HG03066 (cell line): ENCODE data around the gene RAPGEF4.
"Not testable (repeated sequence)": the region's sequence is repeated elsewhere in the genome, so short reads cannot be mapped to it uniquely, and the experiment has no call there.

Experiments used
- ATAC-seq: cut with Tn5 transposase; IDR thresholded peaks from one replicate; pipeline ENCODE4 v1.9.1; 2021; ENCODE audit warnings: low read depth; ENCODE audit not compliant: unreplicated experiment

The RAPGEF4 gene

DNA sequence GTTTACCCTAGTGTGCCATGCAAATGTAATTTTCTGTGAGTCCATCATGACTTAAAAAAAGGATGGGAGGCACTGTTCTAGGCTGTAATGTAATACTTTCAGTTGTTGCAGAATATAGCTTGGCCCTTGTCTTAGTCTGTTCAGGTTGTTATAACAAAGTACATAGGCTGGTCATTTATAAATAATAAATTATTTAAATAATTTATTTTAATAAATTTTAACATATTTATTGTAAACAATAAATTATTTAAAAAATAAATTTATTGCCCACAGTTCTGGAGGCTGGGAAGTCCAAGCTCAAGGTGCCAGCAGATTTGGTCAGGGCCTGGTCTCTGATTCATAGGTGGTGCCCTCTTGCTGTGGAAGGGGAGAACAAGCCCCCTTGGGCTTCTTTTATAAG lies 35.2 kb downstream of the RAPGEF4 start:
- ATAC-seq: no peak

DNA sequence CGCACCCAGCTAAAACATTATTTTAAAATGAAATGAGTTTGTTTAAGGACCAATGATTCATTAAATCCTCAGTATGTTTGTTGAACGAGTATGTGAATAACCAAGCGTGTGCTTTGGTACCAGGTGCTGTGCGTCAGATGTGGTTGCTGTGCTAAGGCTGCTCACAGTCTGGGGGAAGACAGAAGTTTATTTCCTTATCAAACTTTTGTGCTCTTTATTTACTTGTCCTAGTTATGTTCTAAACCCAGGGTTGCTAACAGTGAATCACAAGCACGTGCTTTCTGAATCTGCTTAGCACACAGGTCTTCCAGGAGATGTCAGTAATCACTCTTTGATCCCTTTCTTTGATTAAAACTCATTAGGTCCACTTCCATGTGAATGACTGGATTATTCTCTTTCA lies 37.0 kb downstream of the RAPGEF4 start:
- ATAC-seq: no peak

DNA sequence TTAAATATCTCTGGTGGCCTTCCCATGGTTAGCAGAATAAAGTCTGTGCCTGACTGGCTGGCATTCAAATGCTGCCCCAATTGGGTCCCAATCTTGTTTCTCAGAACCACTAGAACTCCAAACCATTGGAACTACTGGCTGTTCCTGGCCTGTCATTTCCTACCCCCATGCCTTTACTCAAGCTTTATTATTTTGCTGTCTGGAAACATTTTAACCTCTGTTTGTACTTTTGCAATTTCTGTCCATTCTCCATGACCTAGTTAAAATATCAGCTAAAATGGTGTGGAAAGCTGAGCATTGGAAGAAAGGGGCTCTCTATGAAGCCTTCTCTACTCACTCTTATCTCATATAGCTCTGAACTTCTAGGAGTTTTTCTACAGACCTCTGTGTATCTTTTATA lies 38.7 kb downstream of the RAPGEF4 start:
- ATAC-seq: no peak

DNA sequence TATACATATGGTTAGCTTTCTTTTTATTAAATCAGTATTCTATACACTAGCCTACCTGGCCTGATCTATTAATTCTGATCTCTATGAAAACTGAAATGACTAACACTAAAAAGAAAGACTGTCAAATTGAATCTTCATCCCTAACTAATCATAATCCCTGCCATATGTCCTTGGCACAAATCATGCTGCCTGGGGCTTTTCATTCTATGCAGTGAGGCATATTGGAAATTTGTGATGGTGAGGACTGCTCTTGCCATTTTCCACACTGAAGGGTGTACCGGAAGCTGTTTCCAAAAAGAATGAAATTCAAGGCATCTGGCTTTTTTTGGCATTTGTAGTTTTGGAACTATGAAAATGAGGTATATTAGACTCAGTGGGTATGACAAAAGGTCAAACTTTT lies 39.7 kb downstream of the RAPGEF4 start:
- ATAC-seq: no peak

DNA sequence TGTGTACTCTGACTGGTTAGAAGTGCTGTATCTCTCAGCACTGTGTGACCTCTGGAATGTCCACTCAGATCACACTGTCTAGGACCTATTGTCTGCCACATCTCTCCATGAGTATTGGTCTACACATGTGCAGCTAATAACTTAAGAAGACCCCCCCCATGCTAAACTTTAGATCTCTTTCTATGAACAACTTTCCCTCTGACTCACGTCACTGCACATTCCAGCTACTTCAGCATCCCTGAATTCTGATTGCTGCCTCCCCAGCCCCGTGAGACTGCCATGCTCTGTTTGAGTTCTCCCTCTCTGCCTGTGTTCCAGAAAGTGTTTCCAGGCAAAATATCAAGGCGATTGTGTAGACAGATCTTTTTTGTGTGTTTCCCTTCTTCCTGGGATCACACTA lies 41.8 kb downstream of the RAPGEF4 start:
- no peak for ATAC-seq

DNA sequence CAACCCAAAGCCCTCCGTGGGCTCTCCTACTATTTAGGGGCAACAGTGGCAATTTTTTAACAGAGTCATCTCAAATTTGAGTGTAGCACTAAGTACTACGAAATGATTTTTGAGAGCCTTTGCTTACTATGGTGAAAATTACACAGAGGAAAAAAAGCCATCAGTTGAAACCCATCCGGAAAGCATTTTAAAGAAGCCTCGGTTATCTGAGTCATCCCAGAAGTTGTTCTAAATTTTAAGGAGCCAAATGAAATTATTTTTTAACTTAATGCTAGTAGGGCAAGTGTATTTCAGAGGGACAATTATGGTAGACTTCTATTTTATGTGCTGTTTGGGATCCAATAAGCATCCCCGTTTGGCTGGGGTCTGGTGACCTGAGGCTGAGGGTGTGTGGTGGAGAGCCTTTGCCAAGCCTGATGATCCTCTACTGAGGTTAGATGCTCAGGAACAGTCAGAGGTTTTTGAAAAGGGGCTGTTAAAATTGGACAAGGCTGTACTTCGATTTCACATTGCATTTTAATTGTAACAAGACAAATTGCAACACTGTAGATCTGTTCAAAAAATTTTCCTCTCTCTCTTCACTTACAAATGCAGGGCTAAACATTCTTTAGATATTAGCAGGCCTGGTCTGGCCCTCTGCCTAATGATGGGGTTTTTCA lies 47.0 kb downstream of the RAPGEF4 start:
- ATAC-seq: no peak

DNA sequence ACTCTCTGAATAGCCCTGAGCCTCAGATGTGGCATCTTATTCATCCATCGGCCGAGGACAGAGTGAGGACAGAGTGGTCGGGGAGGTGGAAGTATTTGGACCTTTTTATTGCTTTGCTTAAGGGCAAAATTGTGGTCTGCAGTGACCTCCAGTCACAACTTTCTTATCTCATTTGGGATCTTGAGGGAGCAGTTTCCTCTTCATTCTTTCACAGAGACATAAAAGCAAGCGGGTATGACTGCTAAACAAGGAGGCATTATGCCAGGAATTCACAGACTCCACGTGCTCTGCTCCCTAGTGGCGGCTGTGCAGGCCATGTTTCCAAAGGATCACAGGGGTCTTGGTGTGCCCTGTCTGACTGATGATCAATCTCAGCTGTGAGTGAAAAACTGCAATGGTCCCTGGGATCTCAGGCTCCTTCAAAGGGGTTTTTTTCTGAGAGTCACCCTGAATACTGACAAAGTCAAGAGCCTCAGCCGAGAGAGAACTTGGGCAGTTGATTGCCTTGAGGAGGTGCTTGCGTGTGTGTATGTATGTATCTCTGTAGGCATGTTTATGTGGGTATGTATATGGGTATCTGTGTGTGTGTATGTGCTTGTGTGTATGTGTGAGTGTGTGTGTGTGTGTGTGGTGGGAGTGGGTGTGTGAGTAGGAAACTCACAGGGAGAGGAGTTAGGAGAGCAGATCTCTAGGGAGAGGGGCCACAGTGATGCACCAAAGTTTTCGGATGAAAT lies 47.7 kb downstream of the RAPGEF4 start:
- no peak for ATAC-seq

DNA sequence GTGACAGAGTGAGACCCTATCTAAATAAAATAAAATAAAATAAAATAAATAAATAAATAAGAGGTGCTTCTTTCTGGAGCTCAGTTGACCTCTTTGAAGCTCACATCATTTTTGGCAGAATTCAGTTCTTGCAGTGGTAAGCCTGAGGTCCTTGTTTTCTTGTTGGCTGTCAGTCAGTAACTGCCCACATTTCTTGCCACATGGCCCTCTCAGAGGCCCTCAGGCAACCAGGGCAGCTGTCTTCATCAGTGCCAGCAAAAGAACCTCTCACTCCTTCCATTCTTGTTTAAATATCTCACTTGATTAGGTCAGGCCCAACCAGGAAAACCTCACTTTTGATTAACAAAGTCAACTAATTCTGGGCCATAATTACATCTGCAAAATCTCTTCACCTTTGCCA lies 53.2 kb downstream of the RAPGEF4 start:
- ATAC-seq: no peak

DNA sequence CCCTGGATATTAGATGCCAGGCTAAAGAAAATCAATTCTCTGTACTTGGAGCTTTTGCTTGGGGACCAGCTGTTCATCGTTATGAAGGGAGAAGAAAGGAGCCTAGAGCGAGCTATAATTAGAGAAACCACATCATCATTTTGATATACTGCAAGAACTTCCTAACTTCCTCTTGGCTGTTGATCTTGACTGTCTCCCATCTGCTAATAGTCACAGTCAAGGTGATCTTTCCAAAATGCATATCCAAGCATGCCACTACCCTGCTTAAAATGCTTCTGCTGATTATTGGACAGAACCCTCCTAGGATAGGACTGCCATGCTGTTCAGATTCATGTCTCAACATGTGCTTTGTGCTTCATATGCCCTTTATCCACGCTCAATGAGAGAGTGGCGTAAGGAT lies 54.8 kb downstream of the RAPGEF4 start:
- ATAC-seq: no peak

DNA sequence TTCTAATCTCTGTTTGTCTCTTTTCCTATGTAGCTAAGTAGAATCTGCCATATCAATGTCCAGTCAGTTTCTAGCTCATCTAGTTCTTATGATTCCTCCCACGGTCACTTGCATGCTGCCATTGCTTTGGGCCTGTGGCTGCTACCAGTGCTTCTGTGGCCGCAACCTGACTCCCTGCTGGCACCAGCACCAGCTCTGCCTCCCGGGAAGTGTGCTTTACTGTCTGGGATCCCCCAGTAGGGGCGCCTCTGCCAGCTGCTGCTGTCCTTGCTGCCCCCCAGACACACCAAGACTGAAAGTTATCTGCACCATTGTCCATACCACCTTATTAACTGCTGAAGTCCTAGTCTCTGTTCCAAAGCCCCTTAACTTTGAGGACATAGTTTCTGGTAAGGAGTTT lies 56.3 kb downstream of the RAPGEF4 start:
- ATAC-seq: no peak

DNA sequence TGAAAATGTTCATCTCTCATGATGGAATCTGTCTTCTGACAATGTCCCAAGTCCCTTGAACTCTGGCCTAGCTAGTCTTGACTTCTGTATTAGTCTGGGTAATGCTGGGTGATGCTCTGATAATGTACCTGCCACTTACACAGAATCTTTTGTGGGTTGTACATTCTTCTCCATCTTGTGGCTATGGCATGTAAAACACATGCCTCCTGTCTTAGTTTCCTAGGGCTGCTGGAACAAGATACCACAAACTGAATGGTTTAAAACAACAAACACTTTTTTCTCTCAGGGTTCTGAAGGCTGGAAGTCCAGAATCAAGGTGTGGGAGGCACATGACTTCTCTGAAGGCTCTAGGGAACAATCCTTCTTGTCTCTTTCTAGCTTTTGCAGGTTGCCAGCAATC lies 57.1 kb downstream of the RAPGEF4 start:
- ATAC-seq: no peak

DNA sequence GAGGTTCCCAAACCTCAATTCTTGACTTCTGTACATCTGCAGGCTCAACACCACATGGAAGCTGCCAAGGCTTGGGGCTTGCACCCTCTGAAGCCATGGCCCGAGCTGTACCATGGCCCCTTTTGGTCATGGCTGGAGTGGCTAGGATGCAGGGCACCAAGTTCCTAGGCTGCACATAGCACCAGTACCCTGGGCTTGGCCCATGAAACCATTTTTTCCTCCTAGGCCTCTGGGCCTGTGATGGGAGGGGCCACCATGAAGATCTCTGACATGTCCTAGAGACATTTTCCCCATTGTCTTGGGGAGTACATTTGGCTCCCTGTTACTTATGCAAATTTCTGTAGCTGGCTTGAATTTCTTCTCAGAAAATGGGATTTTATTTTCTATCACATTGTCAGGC lies 67.7 kb downstream of the RAPGEF4 start:
- ATAC-seq: not testable (repeated sequence)

DNA sequence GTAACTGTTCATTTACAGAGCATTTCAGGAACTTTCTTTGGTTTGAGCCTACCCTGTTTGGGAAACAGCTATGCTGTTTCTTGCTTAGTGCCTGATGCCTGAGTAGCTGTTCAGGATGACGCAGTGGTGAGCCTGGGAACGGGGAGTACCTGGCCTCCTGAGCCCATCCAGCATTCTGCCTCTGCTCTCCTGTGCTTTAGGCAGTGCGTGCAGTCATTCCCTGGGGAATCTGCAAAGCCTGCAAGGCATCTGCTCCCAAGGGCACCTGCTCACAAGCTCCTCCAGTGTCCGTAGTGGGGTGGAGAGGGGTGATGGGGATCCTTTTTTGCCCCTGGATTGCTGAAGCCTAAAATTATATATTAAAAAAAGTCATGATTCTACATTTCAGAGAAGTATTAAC lies 68.8 kb downstream of the RAPGEF4 start:
- no peak for ATAC-seq

DNA sequence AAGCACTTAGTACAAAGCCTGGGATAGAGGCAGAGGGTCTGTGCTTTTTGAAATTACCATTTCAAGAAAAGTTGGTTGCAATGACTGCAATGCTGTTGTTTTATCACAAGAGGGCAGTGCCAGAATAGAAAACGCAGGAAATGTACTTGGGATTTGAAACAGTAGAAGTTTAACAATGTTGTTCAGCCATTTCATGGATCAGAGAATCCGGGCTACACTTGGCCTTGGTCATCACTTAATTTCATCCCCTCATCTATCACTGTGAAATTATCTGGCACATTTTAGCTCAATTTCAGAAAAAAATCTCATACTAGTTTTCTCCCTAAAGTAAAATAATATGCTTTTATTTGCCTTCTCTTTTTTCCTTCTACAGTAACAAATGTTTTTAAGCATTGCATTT lies 70.8 kb downstream of the RAPGEF4 start:
- ATAC-seq: no peak

DNA sequence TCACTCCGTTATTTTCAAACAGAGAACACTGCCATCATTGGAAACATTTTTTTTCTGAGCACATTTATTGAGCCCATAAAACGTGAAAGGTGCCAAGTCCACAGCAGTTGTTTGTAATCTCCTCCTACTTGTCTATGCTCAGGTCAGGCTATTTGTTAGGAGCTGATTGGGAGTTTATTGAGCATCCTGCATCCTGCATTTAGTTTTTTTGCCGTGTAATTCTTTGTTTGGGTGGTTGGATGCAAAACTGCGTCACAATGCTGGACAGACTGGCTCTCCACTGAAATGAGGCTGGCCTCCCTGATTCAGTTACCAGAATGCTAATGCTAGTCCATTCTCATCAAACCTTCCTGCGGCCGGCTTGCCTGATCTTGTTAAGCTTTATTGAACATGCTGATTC lies 71.4 kb downstream of the RAPGEF4 start:
- ATAC-seq: no peak

DNA sequence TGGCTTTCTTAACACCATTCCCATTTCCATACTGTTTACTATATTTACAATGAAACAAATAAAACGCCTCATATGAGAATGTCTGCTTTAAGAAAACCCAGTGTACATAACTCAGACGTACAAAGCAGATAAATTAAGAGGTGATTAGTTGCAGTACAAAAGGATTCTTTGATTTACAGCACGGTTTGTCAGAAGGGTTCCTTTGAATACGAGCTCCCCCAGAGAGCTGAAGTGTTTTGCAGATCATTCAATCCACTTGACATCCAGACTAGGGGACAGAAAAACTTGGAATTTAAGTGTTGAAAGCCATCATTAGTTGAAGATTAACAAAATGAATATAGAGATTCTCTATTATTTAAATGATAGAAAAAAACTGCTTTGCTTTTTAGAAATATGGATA lies 72.5 kb downstream of the RAPGEF4 start:
- no peak for ATAC-seq

DNA sequence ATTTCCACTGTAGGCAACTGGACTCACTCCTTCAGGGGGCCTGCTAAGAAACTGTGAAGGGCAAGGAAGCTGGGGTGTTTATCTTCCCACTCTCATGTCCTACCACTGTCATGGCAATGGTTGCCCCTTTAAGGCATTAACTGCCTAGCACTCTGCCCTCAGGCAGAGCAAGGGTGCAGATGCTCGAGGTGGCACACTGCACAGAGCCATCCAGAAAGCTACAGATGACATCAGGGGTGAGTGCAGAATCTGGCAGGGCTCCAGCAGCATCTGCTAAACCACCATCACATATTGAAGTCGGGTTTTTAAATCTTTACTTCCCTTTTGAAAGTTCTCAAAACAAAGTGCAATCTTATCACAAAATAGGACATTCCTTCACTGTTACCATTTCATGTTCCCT lies 75.4 kb downstream of the RAPGEF4 start:
- no peak for ATAC-seq

DNA sequence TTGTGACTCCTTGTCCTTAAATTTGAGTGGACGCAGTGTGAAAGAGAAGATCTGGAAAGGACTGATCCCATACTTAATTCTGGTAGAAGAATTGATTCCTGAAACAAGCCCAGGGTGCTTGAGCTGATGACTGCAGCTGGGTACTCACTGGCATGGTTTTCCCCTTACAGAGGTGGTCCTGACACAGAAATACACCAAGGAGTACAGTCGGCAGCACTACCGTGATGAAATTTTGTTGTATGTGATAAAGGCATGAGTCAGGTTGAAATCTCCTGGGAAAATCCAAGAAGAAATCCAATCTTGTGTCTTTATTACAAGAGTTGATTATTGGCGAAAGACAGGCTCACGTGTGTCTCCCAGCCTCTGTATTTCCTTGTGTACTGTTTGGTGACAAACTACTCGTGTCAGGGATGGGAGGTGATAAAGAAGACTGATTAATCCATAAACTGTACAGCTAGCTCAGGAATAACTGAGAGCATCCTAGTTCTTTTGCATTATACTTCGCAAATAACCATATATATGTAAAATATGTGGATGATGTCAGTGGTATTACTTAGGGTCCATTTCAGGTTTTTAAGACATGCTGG lies 76.6 kb downstream of the RAPGEF4 start:
- no peak for ATAC-seq

DNA sequence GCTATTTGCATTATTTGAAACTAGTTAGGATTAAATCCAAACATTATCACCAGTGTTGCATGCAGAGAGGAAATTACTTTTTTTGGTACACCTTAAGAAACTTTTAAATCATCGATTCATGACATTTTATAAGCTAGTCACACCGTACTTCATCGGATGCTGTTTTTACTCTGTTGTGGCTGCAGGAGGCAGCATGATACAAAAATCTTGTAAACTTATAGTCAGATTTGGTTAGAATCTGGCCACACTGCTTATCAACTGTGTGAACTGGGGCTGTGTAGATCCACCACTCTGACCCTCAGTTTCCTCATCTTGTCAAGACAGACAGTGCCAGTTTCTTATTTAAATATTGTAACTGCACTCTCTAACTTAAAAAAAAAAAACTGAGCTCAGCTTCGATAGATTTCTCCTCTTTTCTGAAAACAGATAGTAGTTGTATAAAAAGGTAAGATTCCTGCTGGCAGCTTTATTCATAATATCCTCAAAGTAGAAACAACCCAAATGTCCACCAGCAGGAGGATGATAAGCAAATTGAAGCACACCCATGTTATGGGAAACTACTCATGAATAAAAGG lies 77.8 kb downstream of the RAPGEF4 start:
- no peak for ATAC-seq

DNA sequence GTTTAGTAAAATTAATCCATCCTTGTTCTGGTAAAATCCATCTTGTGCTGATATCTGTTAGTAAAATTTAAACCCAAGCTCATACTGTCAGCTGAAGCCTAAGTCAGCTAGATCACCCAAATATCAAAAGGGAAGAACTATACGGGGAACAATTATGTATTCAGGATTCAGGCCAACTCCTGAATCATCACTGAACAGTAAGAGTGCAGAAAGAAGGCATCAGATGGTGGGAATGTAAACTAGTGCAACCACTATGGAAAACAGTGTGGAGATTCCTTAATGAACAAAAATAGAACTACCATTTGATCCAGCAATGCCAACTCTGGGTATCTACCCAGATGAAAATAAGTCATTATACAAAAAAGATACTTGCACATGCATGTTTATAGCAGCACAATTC lies 81.8 kb downstream of the RAPGEF4 start:
- no peak for ATAC-seq

DNA sequence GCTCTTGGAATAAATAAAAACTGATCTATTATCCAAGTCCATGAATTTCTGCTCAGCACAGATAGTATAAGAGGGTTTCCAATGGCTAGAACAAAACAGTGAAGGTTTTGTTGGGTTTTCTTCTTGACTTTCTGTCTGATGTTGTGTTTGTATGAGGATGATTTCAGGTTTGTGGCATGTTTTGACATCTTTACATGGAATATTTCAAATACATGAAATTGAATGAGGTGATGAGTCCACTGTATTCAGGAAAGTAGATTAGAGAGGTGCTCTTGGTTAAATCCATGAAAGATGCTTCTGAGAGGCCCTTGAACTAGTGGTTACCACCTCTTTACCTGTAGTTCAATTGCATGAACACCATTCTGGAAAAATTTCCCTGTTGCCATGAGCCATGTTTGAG lies 84.3 kb downstream of the RAPGEF4 start:
- no peak for ATAC-seq
